Neuronal stem cell (in vitro differentiated cells): ENCODE measurements around the gene PTAFR.

Source experiments
- DNase-seq: peaks from one replicate; pipeline ENCODE4 v3.0.0-alpha.2; 2013; ENCODE audit warnings: low spot score
- H2AFZ ChIP-seq: one replicate; pipeline ENCODE4 v1.6.1; 2013; ENCODE audit warnings: mild to moderate bottlenecking, low read length, inconsistent platforms
- H2AK5ac ChIP-seq: 2 replicates; pipeline ENCODE4 v1.6.1; 2013; ENCODE audit warnings: low read depth, mild to moderate bottlenecking, inconsistent platforms, low read length, moderate library complexity, mixed read lengths
- H2BK120ac ChIP-seq: 2 replicates; pipeline ENCODE4 v1.6.1; 2013; ENCODE audit warnings: low read depth, mild to moderate bottlenecking, inconsistent platforms, low read length, moderate library complexity, mixed read lengths
- H2BK12ac ChIP-seq: one replicate; pipeline ENCODE4 v1.6.1; 2013; ENCODE audit warnings: low read length, inconsistent platforms
- H2BK15ac ChIP-seq: 2 replicates; pipeline ENCODE4 v1.6.1; 2013; ENCODE audit warnings: mild to moderate bottlenecking, low read length, inconsistent platforms, mixed read lengths
- H2BK5ac ChIP-seq: one replicate; pipeline ENCODE4 v1.6.1; 2013; ENCODE audit warnings: inconsistent platforms, mild to moderate bottlenecking, low read length, moderate library complexity
- H3K14ac ChIP-seq: one replicate; pipeline ENCODE4 v1.6.1; 2013; ENCODE audit warnings: low read length, inconsistent platforms
- H3K18ac ChIP-seq: 2 replicates; pipeline ENCODE4 v1.6.1; 2013; ENCODE audit warnings: low read length, inconsistent platforms
- H3K23ac ChIP-seq: 2 replicates; pipeline ENCODE4 v1.6.1; 2013; ENCODE audit warnings: low read depth, mild to moderate bottlenecking, mixed read lengths, low read length, inconsistent platforms; ENCODE audit not compliant: poor library complexity
- H3K27ac ChIP-seq: replicated peaks from 3 replicates; pipeline ENCODE4 v1.5.1; 2013; ENCODE audit warnings: low read length, inconsistent platforms
- H3K27me3 ChIP-seq, 3 experiments: 2 replicates each; pipeline ENCODE4 v1.6.1; 2013; ENCODE audit warnings: low read length in 3 of 3, mild to moderate bottlenecking in 2 of 3, inconsistent platforms in 1 of 3, low read depth in 1 of 3, mixed read lengths in 1 of 3, moderate library complexity in 1 of 3; ENCODE audit not compliant: control insufficient read depth in 3 of 3, insufficient read depth in 3 of 3
- H3K36me3 ChIP-seq, 2 donors: replicated peaks in 1 of 2; 2 replicates each; pipeline ENCODE4 v1.6.1; 2013; ENCODE audit warnings: low read length in 2 of 2; ENCODE audit not compliant: control insufficient read depth in 2 of 2, insufficient read depth in 2 of 2
- H3K4ac ChIP-seq: 2 replicates; pipeline ENCODE4 v1.6.1; 2013; ENCODE audit warnings: inconsistent platforms, mild to moderate bottlenecking, low read length, moderate library complexity
- H3K4me1 ChIP-seq, 2 donors: 1 replicate in 1 of 2; 2 replicates in 1 of 2; pipeline ENCODE4 v1.6.1; 2013; ENCODE audit warnings: low read length in 2 of 2, low read depth in 1 of 2; ENCODE audit not compliant: control insufficient read depth in 2 of 2, insufficient read depth in 1 of 2
- H3K4me2 ChIP-seq: one replicate; pipeline ENCODE4 v1.6.1; 2013; ENCODE audit warnings: mild to moderate bottlenecking, low read length, inconsistent platforms; ENCODE audit not compliant: insufficient read depth, poor library complexity, severe bottlenecking
- H3K4me3 ChIP-seq, 2 donors: 2 replicates each; pipeline ENCODE4 v1.5.1; 2013; ENCODE audit warnings: low read length in 2 of 2, mild to moderate bottlenecking in 2 of 2, inconsistent platforms in 1 of 2, moderate library complexity in 1 of 2
- H3K79me1 ChIP-seq: one replicate; pipeline ENCODE4 v1.6.1; 2013; ENCODE audit warnings: low read depth, mild to moderate bottlenecking, inconsistent platforms, low read length, moderate library complexity
- H3K9ac ChIP-seq: one replicate; pipeline ENCODE4 v1.6.1; 2013; ENCODE audit warnings: mild to moderate bottlenecking, low read depth, low read length, inconsistent platforms; ENCODE audit not compliant: poor library complexity
- H3K9me3 ChIP-seq, 2 donors: replicated peaks in 1 of 2; 2 replicates each; pipeline versions ENCODE3 to v1.6.1; 2013; ENCODE audit warnings: low read length in 2 of 2, mild to moderate bottlenecking in 2 of 2, inconsistent platforms in 1 of 2, low read depth in 1 of 2, mixed read lengths in 1 of 2, moderate library complexity in 1 of 2; ENCODE audit not compliant: control insufficient read depth in 2 of 2, insufficient read depth in 1 of 2
- H4K8ac ChIP-seq: one replicate; pipeline ENCODE4 v1.6.1; 2013; ENCODE audit warnings: low read depth, mild to moderate bottlenecking, inconsistent platforms, low read length, moderate library complexity
- H4K91ac ChIP-seq: one replicate; pipeline ENCODE4 v1.6.1; 2013; ENCODE audit warnings: low read length, low read depth, mild to moderate bottlenecking, inconsistent platforms; ENCODE audit not compliant: poor library complexity
- WGBS, 2 donors: extraction: QIAGEN DNeasy Blood & Tissue Kit; methylation state at CpG; one replicate each; pipeline ENCODE4 v1.1.7; 2013; ENCODE audit warnings: missing lambda C conversion rate in 2 of 2, mixed read lengths in 1 of 2; ENCODE audit not compliant: insufficient read length in 2 of 2, insufficient replicate concordance in 1 of 2; ENCODE audit errors: extremely low coverage in 2 of 2; 5-methylcytosine and 5-hydroxymethylcytosine counted together

Gene PTAFR

DNA sequence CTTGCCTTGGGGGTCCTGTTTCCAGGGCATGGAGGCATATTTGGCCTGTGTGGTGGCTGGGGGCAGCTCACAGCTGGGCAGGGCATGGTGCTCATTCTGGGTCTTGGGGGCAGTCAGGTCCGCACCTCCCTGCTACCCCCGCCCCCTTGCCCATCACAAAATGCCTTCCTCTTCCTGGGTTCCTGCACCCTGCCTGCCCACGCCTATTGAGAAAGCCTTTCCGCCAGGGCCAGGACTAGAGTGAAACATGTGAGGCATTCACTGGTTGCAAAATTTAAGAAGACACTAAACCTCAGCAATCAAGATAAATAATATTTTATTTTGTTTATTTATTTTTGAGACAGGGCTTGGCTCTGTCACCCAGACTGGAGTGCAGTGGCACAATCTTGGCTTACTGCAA is 19.7 kb downstream of the PTAFR start:
- H3K18ac ChIP-seq, result peak overlapping the region; percentile 39
- no CpG with 5 or more reads among the region's 4 CpGs for WGBS, 2 donors
- H3K27me3 ChIP-seq, result no peaks in the 10 kb centered on the region
- no peaks in the 10 kb centered on the region for H3K79me1 ChIP-seq
- no peak overlapping the region for H2BK5ac ChIP-seq
- no peak overlapping the region for H2AK5ac ChIP-seq
- H2BK15ac ChIP-seq, result no peak overlapping the region
- H3K4me3 ChIP-seq, result no peak overlapping the region
- no peak overlapping the region for H3K4ac ChIP-seq
- no peak overlapping the region for H3K4me2 ChIP-seq
- H2BK12ac ChIP-seq, result peak overlapping the region; percentile 42
- H3K36me3 ChIP-seq, result no peaks in the 10 kb centered on the region
- H3K9ac ChIP-seq, result no peak overlapping the region
- H3K14ac ChIP-seq, result peak overlapping the region; percentile 5
- H4K8ac ChIP-seq, result no peak overlapping the region
- H3K9me3 ChIP-seq, result no peaks in the 10 kb centered on the region
- no peak overlapping the region for H2AFZ ChIP-seq
- no peak overlapping the region for H3K27ac ChIP-seq
- no peaks in the 10 kb centered on the region for H3K4me1 ChIP-seq
- H3K23ac ChIP-seq, result no peak overlapping the region
- no peak for DNase-seq
- H2BK120ac ChIP-seq, result peak overlapping the region; percentile 82
- no peak overlapping the region for H4K91ac ChIP-seq

DNA sequence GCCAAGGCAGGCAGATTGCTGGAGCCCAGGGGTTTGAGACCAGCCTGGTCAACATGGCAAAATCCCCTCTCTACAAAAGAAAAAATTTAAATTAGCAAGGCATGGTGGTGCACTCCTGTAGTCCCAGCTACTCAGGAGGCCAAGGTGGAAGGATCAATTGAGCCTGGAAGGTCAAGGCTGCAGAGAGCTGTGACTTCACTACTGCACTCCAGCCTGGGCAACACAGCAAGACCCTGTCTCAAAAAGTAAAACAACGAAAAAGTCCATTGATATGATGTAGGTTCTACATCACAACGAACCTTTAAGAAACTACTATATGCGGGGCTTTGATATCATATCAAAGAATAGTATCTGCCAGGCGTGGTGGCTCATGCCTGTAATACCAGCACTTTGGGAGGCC is 20.9 kb downstream of the PTAFR start:
- Histone ChIP-seq H2AFZ (no peak overlapping the region), H3K36me3 (no peaks in the 10 kb centered on the region), H3K4me2 (no peak overlapping the region), H4K91ac (peak overlapping the region; percentile 66), H2BK15ac (no peak overlapping the region), H3K4ac (no peak overlapping the region), H3K79me1 (no peaks in the 10 kb centered on the region), H2BK5ac (no peak overlapping the region), H3K14ac (no peak overlapping the region), H3K9me3 (no peaks in the 10 kb centered on the region), H3K27ac (no peak overlapping the region), H2BK12ac (no peak overlapping the region), H3K18ac (no peak overlapping the region), H3K23ac (no peak overlapping the region), H2BK120ac (no peak overlapping the region), H3K4me3 (no peak overlapping the region), H3K27me3 (no peaks in the 10 kb centered on the region), H4K8ac (no peak overlapping the region), H3K4me1 (no peaks in the 10 kb centered on the region), H3K9ac (no peak overlapping the region), H2AK5ac (no peak overlapping the region)
- WGBS, 2 donors, result no CpG with 5 or more reads among the region's 4 CpGs
- DNase-seq, result no peak

DNA sequence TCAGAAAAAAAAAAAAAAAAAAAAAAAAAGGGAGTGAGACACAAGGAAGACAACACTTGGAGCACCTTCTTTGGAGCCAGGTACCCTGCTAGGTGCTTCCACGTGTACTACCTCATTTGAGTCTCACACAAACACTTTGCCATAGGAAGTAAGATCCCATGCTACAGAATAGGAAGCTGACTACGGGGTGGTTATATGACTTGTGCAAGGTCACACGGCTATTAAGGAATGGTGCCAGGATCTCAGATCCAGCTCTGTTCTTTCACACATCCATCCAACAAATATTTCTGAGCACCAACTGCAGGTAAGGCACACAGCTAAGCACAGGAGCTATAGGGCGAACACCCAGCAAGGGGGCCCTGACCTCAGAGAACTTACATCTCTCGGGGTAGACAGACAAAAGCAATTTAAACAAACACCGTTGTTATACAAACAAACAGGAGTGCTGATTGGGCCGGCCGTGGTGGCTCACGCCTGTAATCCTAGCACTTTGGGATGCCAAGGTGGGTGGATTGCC is 22.4 kb downstream of the PTAFR start:
- Histone ChIP-seq H3K36me3 (no peaks in the 10 kb centered on the region), H3K9me3 (no peaks in the 10 kb centered on the region), H3K18ac (no peak overlapping the region), H3K4me1 (no peaks in the 10 kb centered on the region), H2BK120ac (no peak overlapping the region), H3K4me3 (no peak overlapping the region), H3K9ac (no peak overlapping the region), H3K14ac (no peak overlapping the region), H3K23ac (no peak overlapping the region), H3K4me2 (no peak overlapping the region), H2AFZ (no peak overlapping the region), H2BK5ac (no peak overlapping the region), H2BK12ac (no peak overlapping the region), H3K79me1 (no peaks in the 10 kb centered on the region), H2BK15ac (no peak overlapping the region), H4K8ac (no peak overlapping the region), H3K27me3 (no peaks in the 10 kb centered on the region), H2AK5ac (no peak overlapping the region), H4K91ac (no peak overlapping the region), H3K4ac (no peak overlapping the region), H3K27ac (no peak overlapping the region)
- DNase-seq, result no peak
- WGBS, 2 donors, result no CpG with 5 or more reads among the region's 9 CpGs

DNA sequence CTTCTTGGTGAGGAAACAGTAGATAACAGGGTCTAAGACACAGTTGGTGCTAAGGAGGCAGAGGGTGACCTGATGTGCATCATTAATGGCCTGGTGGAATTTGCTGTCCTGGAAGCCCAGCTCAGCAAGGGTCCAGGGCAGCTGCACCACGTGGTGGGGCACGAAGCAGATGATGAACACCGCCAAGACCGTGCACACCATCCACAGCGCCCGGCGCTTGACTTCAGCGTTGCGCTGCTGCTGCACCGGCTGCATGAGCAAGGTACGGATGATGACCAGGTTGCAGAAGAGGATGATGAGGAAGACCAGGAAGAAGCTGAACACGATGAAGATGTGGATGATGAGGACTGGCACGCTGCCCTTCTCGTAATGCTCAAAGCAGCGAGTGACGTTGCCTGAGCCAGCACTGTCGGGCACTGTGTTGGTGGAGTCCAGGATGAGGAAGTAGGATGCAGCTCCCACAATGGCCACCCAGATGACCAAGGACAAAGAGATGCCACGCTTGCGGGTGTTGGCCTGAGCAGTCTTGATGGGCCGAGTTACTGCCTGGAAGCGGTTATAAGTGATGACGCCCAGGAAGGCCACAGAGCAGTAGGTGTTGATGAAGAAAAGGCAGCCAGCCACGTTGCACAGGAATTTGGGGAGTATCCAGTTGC is 26.2 kb downstream of the PTAFR start:
- no peak overlapping the region for H2AFZ ChIP-seq

More for the DNA sequence above, 26.2 kb downstream of the PTAFR start:
- no peak overlapping the region for H2AK5ac ChIP-seq
- H3K18ac ChIP-seq, result no peak overlapping the region
- H3K9ac ChIP-seq, result peak overlapping the region; percentile 9
- no peaks in the 10 kb centered on the region for H3K79me1 ChIP-seq
- H3K9me3 ChIP-seq, result no peaks in the 10 kb centered on the region
- H3K4me1 ChIP-seq, result peaks cover 4 to 8% of the 10 kb centered on the region in 2 donors
- H4K8ac ChIP-seq, result no peak overlapping the region
- no peaks in the 10 kb centered on the region for H3K36me3 ChIP-seq
- no peak overlapping the region for H2BK120ac ChIP-seq
- no peaks in the 10 kb centered on the region for H3K27me3 ChIP-seq
- DNase-seq, result no peak
- no peak overlapping the region for H3K27ac ChIP-seq
- no peak overlapping the region for H3K14ac ChIP-seq
- no peak overlapping the region for H3K4ac ChIP-seq
- no peak overlapping the region for H2BK12ac ChIP-seq
- H2BK15ac ChIP-seq, result no peak overlapping the region
- H3K23ac ChIP-seq, result peak overlapping the region; percentile 58
- no peak overlapping the region for H2BK5ac ChIP-seq
- no peak overlapping the region for H3K4me2 ChIP-seq
- H3K4me3 ChIP-seq, result no peak overlapping the region
- no peak overlapping the region for H4K91ac ChIP-seq
- WGBS, 2 donors, result no CpG with 5 or more reads among the region's 23 CpGs
